ENCODE data around the gene EFCAB11. TPM values are rescaled to one million over a fixed set of nuclear protein-coding genes. Genes with fewer than 3 reads are reported as not detected.

EFCAB11 gene
- total RNA-seq, 3 donors from 2014 or later = 6.0 to 10.2 (median 6.3) TPM

GRCh38 chr14:89865153-89865552 lies 89.4 kb downstream of the EFCAB11 start:
- ATAC-seq (no peak), DNase-seq (no peak)
- Histone ChIP-seq H3K4me1 (ENCODE audit: low read depth) (no peaks in the 10 kb centered on the region), H3K4me3 (no peak overlapping the region), H3K36me3 (ENCODE audit: low read depth) (no peaks in the 10 kb centered on the region), H3K9me3 (peaks cover 8% of the 10 kb centered on the region)
- no peak for TF ChIP-seq CTCF (IDR thresholded peaks at IDR 0.05)
- intact Hi-C loops (cut with DNase I, micrococcal nuclease) = no loop called here

GRCh38 chr14:89862856-89863255 lies 91.7 kb downstream of the EFCAB11 start:
- DNase-seq = no peak
- Histone ChIP-seq H3K4me1 (ENCODE audit: low read depth) (no peaks in the 10 kb centered on the region), H3K9me3 (peaks cover 7% of the 10 kb centered on the region), H3K36me3 (ENCODE audit: low read depth) (no peaks in the 10 kb centered on the region), H3K4me3 (no peak overlapping the region)
- intact Hi-C loops (cut with DNase I, micrococcal nuclease) = no loop called here
- no peak for ATAC-seq
- no peak for TF ChIP-seq CTCF (IDR thresholded peaks at IDR 0.05)

- TF ChIP-seq CTCF (IDR thresholded peaks at IDR 0.05) = no peak
- no peaks in the 10 kb centered on the region for H3K36me3 ChIP-seq (ENCODE audit: low read depth)
- DNase-seq (no peak), ATAC-seq (no peak)
- peaks cover 4% of the 10 kb centered on the region for H3K9me3 ChIP-seq
- no peak overlapping the region for H3K4me3 ChIP-seq
- intact Hi-C loops (cut with DNase I, micrococcal nuclease) = no loop called here
- no peaks in the 10 kb centered on the region for H3K4me1 ChIP-seq (ENCODE audit: low read depth)
Measured at GRCh38 chr14:89861630-89862029, 92.9 kb downstream of the EFCAB11 start.

GRCh38 chr14:89858089-89858488 lies 96.4 kb downstream of the EFCAB11 start:
- Histone ChIP-seq H3K9me3 (peaks cover 4% of the 10 kb centered on the region), H3K4me3 (no peak overlapping the region), H3K36me3 (ENCODE audit: low read depth) (no peaks in the 10 kb centered on the region), H3K4me1 (ENCODE audit: low read depth) (no peaks in the 10 kb centered on the region)
- TF ChIP-seq CTCF (IDR thresholded peaks at IDR 0.05) = no peak
- no peak for DNase-seq
- intact Hi-C loops (cut with DNase I, micrococcal nuclease) = no loop called here
- no peak for ATAC-seq

- H3K4me3 ChIP-seq = no peak overlapping the region
- H3K4me1 ChIP-seq (ENCODE audit: low read depth) = no peaks in the 10 kb centered on the region
- ATAC-seq (peak; percentile 75), DNase-seq (peak in 1 of 3 donors; percentile 8)
- intact Hi-C loops (cut with DNase I, micrococcal nuclease) = no loop called here
- H3K9me3 ChIP-seq = peaks cover 4% of the 10 kb centered on the region
- no peak for TF ChIP-seq CTCF (IDR thresholded peaks at IDR 0.05)
- no peaks in the 10 kb centered on the region for H3K36me3 ChIP-seq (ENCODE audit: low read depth)
Measured at GRCh38 chr14:89856871-89857345, 97.6 kb downstream of the EFCAB11 start.
